HG03571 (cell line): ENCODE data around the gene ZNF524.

Experiments used
- ATAC-seq: cut with Tn5 transposase; IDR thresholded peaks from one replicate; pipeline ENCODE4 v1.9.1; 2021; ENCODE audit not compliant: unreplicated experiment

ZNF524 gene

DNA sequence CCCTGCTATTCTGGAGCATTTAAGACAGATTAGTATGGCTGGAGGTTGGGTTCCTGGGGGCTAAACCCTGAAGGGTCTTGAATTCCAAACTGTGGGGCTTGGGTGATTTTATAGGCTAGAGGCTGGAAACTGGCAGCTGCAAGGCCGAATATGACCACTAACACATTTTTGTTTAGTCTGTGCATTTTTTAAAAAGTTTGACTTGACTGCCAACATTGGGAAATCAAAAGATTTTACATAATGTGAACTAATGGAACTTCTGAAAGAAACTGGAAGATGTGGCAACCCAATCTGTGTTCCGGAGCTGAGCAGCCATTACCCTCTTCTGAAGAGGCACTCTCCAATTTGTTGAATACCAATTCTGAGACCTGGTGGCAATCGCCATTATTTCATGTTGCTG is 19.2 kb downstream of the ZNF524 start:
- ATAC-seq, result no peak

DNA sequence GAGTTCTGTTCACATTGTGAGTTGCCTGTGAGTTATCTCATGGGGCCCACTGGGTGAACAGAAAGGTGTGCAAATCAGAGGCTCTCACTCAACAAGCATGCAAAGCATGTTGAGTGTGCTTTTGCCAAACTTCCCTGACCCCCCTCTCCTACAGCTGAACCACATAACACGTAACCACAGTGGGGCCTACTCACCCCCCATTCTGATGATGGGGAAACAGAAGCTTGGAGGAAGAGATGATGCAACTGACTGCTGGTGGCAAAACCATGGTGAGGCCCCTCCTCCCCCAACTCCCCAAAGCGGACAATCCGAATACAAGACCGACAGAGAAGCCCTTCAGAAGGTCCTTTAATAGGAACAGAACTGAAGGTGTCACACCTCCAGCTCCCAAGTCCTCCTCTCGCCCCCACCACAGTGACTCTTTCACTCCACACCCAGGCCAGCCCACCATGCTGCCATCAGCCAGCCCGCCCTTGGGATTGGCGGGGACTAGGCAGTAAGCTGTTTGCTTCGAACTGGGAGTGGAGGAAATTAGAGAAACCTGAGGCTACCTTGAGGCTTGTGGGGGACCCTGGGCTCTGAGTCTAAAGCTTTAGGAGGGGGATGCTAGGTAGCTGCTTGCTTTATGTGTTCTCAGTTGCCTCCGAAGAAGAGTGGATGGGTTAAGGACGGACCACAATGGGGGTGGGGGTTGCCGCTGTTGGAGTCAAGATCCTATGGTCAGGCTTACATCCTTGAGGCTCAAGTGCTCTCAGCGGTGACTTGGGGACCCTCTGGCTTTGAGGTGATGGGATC is 20.5 kb downstream of the ZNF524 start:
- no peak for ATAC-seq

DNA sequence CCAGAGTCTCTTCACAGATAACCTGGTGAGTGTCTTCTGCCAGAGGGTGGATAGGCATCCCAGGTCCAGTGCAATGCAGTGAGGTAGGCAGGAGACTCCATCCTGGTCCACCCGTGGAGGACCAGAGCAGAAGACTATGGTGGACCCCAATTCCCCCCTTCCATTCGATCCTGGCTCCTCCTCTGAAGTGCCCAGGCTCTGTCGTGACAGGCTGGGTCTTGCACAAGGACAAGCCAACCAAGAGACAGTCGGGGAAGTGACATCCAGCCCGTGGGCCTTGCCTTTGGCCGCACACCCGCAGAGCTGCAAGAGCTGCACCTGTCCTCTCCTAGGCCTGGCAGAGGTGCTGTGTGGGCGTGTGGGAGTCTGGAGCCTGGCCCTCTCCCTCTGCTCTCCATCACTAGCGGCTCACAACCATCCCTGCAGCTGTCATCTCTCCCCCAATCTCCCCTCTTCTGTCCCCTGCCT is 21.2 kb downstream of the ZNF524 start:
- no peak for ATAC-seq

DNA sequence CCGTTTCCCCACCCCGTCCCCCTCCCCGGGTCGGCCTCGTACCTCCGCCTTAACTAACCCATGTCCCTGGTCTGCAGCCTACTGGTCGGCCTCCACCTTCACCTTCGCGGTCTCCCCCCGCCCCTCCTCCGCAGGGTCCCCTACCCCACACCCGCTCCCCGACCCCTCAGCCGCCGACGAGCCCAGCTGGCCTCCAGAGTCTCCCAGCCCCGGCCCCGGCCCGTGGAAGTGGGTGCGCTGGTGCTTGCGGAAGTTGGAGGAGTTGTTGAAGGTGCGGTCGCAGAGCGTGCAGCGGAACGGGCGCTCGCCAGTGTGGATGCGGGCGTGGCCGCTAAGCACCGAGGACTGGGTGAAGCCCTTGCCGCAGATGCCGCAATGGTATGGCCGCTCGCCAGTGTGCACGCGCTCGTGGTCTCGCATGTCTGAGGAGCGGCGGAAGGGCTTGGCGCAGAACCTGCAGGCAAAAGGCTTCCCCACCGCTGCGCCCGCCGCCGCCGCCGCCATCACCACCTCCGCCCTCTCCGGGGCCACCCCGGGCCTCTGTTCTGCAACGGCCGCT is 21.7 kb downstream of the ZNF524 start:
- ATAC-seq, result no peak

DNA sequence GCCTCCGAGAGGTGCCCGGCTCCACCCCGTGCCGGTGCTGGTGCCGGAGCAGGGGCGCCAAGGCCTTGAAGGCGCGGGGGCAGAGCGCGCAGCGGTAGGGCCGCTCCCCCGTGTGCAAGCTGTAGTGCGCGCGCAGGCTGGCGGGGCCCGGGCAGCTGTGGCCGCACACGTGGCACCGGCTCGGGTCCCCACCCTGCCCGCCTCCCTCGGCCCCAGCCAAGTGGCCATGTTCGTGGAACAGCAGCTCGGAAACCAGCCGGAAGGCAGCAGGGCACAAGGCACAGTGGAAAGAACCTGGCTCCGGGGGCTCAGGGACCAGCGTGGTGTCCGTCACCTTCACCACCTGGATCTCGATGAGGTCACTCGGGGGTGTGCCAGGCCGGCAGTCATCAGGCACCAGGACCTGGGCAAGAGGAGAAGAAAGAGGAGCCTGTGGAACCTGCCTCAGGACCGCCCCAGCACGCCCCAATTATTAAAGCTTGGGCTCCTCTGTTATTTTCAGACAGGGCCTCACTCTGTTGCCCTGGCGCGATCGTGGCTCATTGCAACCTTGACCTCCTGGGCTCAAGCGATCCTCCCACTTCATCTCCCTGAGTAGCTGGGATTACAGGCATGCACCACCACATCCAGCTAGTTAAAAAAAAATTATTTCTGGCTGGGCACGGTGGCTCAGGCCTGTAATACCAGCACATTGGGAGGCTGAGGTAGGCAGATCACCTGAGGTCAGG is 22.3 kb downstream of the ZNF524 start:
- ATAC-seq, result no peak

DNA sequence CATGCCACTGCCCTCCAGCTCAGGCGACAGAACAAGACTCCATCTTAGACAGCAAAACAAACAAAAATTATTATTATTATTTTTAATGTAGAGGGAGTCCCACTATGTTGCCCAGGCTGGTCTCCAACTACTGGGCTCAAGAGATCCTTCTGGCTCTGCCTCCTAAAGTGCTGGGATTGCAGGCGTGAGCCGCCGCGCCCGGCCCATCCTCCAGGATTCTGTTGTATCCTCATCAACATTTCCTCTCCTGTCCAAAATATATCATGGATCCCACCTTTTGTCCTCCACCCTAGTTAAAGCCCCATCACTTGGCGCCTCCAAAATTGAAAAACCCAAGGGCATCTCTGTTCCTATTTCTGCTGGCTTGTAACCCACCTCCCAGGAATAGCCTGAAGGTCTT is 23.0 kb downstream of the ZNF524 start:
- ATAC-seq, result no peak

DNA sequence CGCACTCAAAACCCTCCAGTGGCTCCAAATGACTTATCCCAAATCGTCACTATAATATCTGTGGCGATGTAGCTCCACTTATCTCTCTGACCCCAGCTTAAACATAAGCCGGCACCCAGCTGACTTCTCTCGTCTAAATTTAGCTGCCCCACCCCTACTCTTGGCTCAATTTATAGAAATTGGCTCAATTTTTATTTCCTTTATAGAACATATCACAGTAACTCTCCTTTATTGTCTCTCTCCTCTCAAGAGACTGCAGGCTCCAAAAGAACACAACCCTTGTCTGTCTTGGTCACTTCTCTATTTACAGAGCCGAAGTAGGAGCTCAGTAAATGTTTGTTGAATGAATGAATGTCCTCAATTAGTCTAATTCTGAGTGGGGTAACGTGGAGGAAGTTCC is 23.5 kb downstream of the ZNF524 start:
- ATAC-seq, result no peak

DNA sequence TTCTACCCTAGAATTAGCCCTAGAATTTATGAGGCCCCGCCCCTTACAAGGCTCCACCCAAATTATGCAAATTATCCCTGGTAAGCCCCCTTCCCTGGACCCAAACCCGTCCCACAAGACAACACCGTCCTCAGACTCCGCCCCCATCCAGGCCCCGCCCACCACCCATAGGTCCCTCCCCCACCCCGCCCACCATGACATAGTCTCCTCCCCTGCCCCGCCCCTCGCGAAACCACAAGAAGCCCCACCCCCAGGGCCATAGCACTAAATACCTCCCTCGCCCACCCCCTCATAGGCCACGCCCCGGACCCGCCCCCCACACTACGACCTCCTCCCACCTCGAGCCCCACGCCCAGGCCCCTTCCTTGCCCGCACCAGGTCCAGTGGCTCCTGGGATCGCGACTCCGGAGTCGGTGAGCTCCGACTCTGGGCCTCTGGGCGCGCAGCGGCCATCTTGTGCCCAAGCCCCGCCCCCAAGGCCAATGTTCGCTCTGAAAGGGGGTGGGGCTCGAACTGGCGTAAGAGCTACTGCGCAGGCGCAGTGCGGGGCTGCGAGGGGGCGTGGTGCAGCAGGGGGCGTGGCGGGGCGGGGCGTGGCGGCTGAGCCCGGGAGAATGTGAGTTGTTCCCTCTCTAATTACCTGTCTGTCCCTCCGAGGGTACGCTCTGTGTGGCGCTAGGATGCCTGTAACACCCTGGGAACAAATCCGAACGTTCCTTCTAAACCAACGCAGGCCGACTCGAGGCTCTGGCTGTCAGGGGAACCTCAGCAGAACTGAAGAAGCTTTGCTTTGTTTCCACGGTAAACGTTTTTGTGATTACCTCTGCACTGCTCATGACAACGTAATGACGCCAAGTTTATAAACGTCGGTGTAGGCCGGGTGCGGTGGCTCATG is 24.3 kb downstream of the ZNF524 start, which contains the start of gene ZNF784:
TSS of gene ZNF784 (minus strand) at position 458 of the 895 bp plus-strand sequence. CDS start at position 453, 5 bp downstream.
- ATAC-seq, result no peak

DNA sequence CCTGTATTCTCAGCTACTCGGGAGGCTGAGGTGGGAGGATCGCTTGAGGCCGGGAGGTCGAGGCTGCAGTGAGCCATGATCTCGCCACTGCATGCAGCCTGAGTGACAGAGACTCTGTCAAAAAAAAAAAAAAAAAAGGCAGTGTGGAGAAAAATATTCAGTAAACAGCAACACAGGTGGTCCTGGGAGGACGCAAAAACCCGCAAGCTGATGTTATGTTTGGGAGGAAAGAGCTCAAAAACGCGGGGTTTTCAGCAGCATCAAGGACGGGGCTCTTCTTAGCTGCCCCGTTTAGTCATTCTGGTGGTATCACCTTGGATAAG is 24.9 kb downstream of the ZNF524 start:
- ATAC-seq, result no peak

DNA sequence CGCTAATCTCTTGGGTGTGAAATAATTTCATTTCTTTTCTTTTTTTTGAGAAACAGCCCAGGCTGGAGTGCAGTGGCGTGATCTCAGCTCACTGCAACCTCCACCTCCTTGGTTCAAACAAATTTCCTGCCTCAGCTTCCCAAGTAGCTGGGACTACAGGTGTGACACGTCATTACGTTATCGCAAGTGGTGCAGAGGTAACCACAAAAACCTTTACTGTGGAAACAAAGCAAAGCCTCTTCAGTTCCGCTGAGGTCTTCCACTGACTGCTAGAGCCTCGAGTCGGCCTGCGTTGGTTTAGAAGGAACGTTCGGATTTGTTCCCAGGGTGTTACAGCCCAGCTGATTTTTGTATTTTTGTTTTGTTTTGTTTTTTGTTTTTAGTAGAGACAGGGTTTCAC is 26.3 kb downstream of the ZNF524 start:
- ATAC-seq, result no peak

DNA sequence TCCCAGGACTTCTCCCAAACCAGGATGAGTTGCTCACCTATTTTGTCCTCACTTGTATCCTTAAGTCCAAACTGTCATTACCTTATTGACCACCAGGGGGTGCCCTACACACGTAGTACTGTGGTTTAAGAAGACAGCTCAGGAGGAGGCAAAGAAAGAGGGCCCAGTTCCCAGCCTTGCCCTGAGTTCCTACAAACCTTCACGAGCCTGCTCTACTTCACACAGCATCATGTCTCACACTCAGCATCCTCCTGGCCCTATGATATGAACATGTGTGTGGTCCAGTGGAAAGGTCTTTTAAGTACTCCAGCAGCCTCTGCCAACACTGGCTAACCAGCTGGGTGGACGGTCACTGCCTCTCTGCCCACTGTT is 32.4 kb downstream of the ZNF524 start:
- ATAC-seq, result no peak

DNA sequence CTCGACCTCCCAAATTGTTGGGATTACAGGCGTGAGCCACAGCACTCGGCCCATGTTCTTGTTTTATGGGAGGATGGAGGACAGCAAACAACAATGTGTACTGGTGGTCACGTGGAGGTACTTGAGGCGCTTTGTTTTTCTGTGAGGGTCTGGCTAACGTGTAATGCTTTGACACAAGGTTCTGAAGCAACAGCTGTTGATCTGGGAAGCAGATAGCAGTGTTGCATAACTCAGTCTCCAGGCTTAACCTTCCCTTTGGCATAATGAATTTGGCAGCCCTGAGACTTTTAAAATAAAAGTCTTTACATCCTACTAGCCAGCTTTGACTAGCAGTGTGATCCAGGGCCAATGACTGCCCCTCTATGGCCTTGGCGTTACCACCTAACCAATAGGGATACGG is 33.8 kb downstream of the ZNF524 start:
- ATAC-seq, result no peak

DNA sequence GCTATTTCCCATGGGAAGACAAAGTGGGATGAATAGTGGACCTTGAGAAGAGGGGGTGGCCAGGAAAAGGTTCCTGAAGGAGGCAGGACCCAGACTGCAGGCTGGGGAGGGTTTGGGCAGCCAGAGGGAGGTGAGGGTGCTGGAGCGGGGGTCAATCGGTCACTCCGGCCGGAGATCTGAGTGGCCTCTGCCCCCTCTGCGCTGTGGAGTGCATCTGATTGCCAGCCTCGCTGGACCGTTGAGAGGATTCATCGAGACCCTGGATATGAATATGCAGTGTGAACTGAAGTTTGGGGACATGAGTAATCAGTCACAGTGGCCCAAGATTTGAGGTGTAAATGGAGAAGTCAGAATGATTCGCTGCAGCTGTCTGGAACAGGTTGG is 35.2 kb downstream of the ZNF524 start:
- ATAC-seq, result no peak

DNA sequence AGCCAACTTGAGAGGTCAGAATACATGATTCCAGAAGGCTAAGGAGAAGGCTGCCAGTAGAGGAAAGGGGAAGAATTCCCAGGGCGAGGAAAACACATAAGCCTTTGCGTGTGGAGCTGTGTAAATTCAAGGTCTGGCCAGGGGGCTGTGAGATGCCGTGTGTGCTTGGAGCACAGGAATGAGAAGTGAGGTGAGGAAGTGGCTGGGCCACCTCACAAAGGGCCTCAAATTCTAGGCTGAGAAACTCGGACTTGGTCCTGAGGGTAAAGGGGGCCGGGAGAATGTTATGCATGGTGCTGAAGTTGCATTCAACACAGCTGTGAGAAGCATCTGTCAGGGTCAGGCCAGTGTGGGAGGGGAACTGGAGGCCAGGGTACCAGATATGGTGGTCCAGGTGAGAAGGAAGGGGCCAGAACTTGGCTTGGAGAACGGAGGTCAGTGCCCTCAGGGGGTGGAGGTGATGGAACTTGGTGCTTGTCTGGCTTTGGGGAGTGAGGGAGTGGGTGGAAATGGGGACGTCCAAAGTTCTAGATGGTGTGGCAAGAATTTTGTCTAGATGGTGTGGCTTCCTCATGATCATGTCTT is 35.9 kb downstream of the ZNF524 start:
- no peak for ATAC-seq

DNA sequence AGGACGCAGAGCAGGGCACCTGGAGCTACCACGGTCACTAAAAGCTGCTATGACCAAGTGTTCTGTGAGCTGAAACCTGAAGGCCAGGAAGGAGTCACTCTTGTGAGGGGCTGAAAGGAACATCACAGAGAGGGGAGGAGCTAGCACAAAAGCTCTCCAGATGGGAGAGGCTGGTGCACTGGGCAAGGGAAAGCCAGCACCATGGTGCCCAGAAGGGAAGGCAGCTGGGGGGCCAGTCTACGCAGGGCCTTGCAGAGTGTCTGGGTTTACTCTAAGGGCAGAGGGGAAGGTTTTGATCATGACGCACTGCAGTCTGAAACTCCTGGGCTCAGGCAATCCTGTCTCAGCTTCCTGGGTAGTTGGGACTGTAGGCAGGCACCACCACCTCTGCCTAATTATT is 36.6 kb downstream of the ZNF524 start:
- ATAC-seq, result no peak

DNA sequence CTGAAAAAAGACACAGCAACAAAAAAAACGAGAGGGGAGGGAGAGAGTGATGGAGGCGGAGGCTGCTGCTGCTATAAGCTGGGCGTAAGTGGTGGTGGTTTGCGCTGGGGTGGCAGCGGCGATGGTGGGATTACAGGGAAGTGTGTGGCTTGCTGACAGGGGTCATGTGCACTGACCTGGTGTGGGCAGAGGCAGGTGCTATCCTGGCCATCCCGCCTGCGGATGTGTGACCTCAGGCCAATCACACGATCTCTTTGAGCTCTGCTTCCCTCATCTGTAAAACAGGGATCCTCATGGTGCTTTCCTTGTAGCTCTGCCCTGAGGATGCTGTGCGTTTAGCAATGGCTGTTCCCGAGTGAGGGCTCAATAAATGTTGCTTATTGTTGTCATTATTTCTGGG is 37.4 kb downstream of the ZNF524 start:
- no peak for ATAC-seq

DNA sequence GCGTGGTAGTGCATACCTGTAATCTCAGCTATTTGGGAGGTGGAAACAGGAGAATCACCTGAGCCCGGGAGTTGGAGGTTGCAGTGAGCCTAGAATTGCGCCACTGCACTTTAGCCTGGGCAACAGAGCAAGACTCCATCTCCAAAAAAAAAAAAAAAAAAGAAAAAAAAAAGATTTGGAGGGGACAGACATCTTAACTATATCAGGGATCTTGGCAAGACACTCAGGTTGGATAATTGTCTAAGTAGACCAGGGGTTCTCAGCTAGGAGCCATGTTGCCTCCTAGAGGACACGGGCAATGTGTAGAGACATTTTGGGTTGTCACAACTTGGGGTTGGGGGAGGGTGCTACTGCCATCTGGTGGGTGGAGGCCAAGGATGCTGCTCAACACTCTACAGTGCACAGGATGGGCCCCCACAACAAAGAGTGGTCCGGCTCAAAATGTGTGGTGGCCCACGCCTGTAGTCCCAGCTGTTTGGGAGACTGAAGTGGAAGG is 38.8 kb downstream of the ZNF524 start:
- no peak for ATAC-seq

DNA sequence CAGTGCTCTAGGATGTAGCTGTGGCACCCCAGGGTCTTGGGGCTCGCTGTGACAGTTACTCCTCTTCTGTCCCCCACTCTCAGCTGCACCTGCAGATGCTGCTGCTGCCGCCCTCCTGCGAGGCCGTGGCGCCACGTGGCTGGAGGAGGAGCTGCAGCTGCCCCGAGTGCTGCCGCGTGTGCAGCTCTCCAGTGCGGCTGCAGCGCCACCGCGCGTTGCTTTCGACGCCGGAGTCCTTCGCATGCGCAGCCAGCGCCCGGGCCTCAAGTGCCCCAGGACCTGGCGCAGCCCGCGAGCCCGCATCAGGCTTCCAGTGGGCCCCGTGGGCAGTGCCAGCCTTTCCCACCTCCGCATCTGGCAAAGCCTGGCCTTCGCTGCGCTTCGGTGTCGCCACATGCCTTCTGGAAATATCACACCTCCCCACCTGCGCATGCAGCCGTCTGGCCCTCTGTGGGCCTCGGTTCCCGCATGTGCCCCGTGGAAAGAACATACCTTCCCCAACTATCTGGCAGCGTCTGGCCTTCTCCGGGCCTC is 40.0 kb downstream of the ZNF524 start:
- ATAC-seq, result no peak

DNA sequence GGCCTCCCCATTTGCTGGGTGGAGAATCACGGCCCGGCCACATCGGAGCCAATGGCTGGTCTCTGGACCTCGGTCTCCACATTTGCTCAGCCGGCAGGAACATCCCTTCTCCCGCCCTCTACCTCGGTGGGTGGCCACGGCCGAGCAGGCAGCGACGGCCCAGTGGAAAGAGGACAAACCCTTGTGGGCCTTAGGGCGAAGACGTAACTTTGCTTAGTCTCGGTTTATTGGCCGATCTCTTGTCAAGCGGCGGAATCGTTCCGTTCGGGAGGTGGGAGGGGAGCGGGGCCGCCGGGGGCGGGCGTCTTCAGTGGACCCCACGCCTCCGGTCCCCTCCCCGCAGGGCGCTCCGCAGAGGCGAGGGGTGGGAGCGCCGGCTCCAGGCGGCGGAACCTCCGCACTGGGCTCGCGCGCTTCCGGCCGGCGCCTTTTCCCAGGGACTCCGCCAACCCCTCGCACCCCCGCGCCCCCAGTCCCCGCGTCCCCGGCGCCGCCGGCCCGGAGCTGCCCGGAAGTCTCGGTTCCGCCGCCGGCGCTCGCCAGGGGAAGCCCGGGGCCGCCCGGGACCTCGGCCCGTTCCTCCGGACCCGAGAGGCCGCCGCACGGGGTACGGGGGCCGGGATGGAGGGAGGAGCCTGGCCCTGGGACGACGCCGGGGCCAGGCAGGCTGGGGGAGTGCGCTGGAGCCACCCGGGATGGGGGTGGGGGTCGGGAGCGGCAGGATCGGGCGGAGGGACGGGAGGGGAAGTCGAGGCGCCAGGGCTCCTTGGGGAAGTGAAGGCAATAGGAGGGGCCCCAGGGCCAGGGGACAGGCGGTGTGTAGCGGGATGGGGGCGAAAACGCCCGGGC is 40.7 kb downstream of the ZNF524 start, which contains the start of gene ZNF580:
TSS of gene ZNF580 (plus strand) at position 426 of the 849 bp plus-strand sequence. CDS start 1,507 bp downstream, outside the sequence.
- ATAC-seq, result no peak
